GM18526 (cell line): Measurements from ENCODE around the gene OR14I1.
"Not testable (repeated sequence)": the region's sequence is repeated elsewhere in the genome, so short reads cannot be mapped to it uniquely, and the experiment has no call there.

ENCODE experiments used
- POLR2A ChIP-seq: IDR thresholded peaks from 3 replicates; pipeline ENCODE4 v1.6.1; 2011; ENCODE audit not compliant: insufficient read length; ENCODE audit errors: extremely low read depth

The OR14I1 gene

GRCh38 chr1:248697907-248698306 lies 4.7 kb downstream of the OR14I1 start:
- TF ChIP-seq POLR2A: no peak

DNA sequence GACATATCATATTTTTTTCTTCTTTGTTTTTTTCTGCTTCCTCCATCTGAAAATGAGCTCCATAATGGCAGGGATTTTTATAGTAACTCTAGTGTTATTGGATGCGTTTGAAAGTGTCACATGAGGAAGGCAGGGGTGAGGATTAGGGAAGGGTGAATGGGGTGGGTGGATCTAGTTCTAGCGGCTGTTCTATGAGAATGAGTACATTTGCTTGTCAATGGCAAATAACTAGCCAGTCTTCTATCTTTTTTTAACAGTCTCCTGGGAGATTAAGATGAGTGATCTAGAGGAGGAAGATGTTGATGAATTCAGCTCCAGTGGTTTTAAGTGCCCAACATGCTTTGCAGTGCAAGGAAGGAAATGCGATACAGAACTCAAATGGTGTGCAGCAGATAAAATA lies 5.8 kb downstream of the OR14I1 start:
- no peak for TF ChIP-seq POLR2A

DNA sequence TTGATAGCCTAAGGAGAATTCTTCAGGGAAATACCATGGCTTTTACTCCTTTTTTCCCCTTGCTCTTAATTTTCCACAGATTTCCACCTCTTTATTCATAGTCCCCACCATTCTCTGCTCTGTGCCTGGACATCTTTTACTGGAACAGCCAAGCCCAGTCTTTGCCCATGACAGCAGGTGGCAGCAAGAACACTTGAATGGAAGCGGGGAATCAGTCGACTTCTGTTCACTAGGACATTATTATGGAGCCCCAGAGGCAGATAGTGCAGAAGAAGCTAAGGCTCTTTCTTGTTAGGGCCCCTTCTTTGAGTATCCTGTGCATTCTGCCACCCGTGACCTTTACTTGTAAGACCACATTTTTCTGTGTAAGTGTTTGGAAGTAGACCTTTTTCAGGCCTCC lies 6.3 kb downstream of the OR14I1 start:
- TF ChIP-seq POLR2A: no peak

GRCh38 chr1:248695451-248696132 lies 7.0 kb downstream of the OR14I1 start:
- TF ChIP-seq POLR2A: no peak

- no peak for TF ChIP-seq POLR2A
These were observed 10.9 kb downstream of the OR14I1 start for GRCh38 chr1:248691567-248692155.

DNA sequence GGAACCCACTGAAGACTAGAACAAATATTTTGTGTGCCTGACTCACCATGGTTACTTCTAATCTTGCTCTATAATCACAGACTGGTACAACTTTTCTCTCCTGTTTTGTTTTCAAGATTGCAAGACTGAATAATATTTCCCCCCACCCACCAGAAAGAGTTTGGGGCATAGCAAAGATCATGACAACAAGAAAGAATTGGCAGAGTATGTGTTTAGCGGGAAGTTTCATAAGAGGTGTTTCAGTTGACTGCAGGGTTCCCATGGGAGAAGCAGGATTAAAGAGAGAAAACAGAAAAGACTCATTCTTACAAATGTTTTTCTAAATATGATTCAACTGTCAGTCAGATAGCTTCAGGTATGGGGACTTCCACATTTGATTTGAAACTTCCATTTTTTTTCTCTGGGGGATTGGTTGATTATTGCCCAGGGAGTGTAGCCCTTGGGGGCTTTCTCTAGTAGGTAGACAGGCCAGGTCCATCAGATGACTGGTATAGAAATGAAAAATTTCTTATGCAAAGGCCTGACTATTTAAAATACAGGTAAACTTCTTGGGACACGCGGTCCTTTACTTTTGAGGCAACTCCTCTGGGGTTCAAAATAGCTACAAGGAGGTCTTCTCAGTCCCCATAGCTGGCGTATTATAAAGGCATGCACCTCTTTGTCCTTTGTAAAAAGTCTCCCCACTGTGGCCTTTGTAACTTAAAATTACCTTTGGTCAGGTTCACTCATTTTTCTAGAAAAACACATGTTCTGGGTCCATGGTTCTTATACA lies 13.9 kb downstream of the OR14I1 start:
- no peak for TF ChIP-seq POLR2A

DNA sequence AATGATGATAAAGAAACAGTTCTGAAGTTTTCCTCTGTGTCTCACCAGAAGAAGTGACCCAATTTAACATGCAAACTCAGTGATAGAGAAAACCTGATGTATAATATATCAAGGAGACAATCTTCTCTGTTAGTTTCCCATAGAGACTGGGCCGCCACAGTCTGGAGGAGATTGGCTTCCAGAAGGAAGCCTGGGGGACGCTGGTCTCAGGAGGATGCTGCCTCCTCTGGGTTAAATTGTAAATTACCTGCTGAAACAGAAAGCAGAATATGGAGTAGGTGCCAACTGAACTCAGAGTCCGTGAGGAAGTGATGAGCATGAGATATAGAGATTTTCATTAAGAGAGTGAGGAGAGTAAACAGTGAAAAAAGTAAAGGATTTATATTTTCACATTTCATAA lies 15.8 kb downstream of the OR14I1 start:
- TF ChIP-seq POLR2A: no peak

- no peak for TF ChIP-seq POLR2A
These were observed 20.9 kb downstream of the OR14I1 start for GRCh38 chr1:248681651-248682050.

DNA sequence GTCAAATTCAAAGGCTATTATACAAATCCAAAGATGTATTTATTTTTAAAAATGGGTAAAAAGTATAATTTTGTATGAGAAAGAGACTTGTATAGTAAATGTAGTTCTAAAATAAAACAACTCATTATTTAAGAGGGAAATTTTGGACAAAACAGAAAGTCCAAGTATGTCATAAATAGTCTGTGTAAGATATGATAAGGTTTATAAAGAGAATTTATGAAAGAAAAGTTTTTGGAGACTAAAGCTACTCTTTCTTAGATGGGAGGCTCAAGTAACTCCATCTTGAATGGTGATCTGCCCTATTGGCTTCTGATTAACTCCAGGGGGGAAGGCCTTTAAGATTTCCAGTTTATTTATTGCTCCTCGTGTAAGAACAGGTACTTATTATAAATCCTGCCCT lies 32.6 kb downstream of the OR14I1 start:
- TF ChIP-seq POLR2A: no peak

GRCh38 chr1:248655354-248655753 lies 47.2 kb downstream of the OR14I1 start, which contains the start of gene OR2T27:
Gene OR2T27, minus strand, starts transcription at chr1:248655528. Its CDS starts 4,644 bp downstream, at chr1:248650884.
- not testable (repeated sequence) for TF ChIP-seq POLR2A
